ENCODE data around the gene MED9. TPM values are rescaled to one million over a fixed set of nuclear protein-coding genes. Genes with fewer than 3 reads are reported as not detected.
"Not testable (repeated sequence)": the region's sequence is repeated elsewhere in the genome, so short reads cannot be mapped to it uniquely, and the experiment has no call there.

MED9 gene
- total RNA-seq, 2 donors from 2014 or later = 11.3 to 18.2 TPM

- Mint-ChIP-seq H3K27me3 (no peaks in the 10 kb centered on the region), H3K27ac (peak overlapping the region in 1 of 2 donors; percentile 29), H3K36me3 (peaks cover 6% of the 10 kb centered on the region), H3K4me3 (no peak overlapping the region), H3K9me3 (no peaks in the 10 kb centered on the region), H3K4me1 (ENCODE audit: low read depth in 2 of 2) (peaks cover 18 to 37% of the 10 kb centered on the region in 2 donors)
- DNase-seq (ENCODE audit: low spot score) (no peak), ATAC-seq (no peak)
Observed at GRCh38 chr17:17485420-17485819, 8.6 kb downstream of the MED9 start.

GRCh38 chr17:17486416-17486815 lies 9.6 kb downstream of the MED9 start:
- not testable (repeated sequence) for H3K9me3 Mint-ChIP-seq, H3K27ac Mint-ChIP-seq, ATAC-seq, H3K4me3 Mint-ChIP-seq, H3K36me3 Mint-ChIP-seq, H3K27me3 Mint-ChIP-seq
- peak; percentile 58 for DNase-seq (ENCODE audit: low spot score)
- peaks cover 11 to 32% of the 10 kb centered on the region in 2 donors for H3K4me1 Mint-ChIP-seq (ENCODE audit: low read depth in 2 of 2)

- Mint-ChIP-seq H3K36me3 (peaks cover 6% of the 10 kb centered on the region), H3K27ac (peak overlapping the region in 1 of 2 donors; percentile 92), H3K4me1 (ENCODE audit: low read depth in 2 of 2) (peaks cover 8 to 25% of the 10 kb centered on the region in 2 donors), H3K27me3 (no peaks in the 10 kb centered on the region), H3K9me3 (no peaks in the 10 kb centered on the region), H3K4me3 (no peak overlapping the region)
- DNase-seq (ENCODE audit: low spot score) (no peak), ATAC-seq (no peak)
Observed at GRCh38 chr17:17487998-17488397, 11.2 kb downstream of the MED9 start.

GRCh38 chr17:17491031-17491471 lies 14.3 kb downstream of the MED9 start:
- ATAC-seq = no peak
- Mint-ChIP-seq H3K4me1 (ENCODE audit: low read depth in 2 of 2) (peaks cover 8 to 24% of the 10 kb centered on the region in 2 donors), H3K4me3 (no peak overlapping the region)

GRCh38 chr17:17491546-17491988 lies 14.8 kb downstream of the MED9 start:
- H3K27me3 Mint-ChIP-seq = peaks cover 3 to 7% of the 10 kb centered on the region in 2 donors
- no peak overlapping the region for H3K4me3 Mint-ChIP-seq
- peaks cover 6% of the 10 kb centered on the region for H3K36me3 Mint-ChIP-seq
- H3K4me1 Mint-ChIP-seq (ENCODE audit: low read depth in 2 of 2) = peaks cover 8 to 24% of the 10 kb centered on the region in 2 donors
- peak; percentile 25 for DNase-seq (ENCODE audit: low spot score)
- no peak overlapping the region for H3K27ac Mint-ChIP-seq
- H3K9me3 Mint-ChIP-seq = no peaks in the 10 kb centered on the region
- ATAC-seq = no peak

More at GRCh38 chr17:17491031-17491471, 14.3 kb downstream of the MED9 start:
- Mint-ChIP-seq H3K27me3 (peaks cover 3 to 7% of the 10 kb centered on the region in 2 donors), H3K9me3 (no peaks in the 10 kb centered on the region), H3K36me3 (peaks cover 6% of the 10 kb centered on the region), H3K27ac (no peak overlapping the region)
- DNase-seq (ENCODE audit: low spot score) = peak; percentile 56

- peaks cover 3 to 7% of the 10 kb centered on the region in 2 donors for H3K27me3 Mint-ChIP-seq
- no peak overlapping the region for H3K4me3 Mint-ChIP-seq
- no peaks in the 10 kb centered on the region for H3K9me3 Mint-ChIP-seq
- peaks cover 6% of the 10 kb centered on the region for H3K36me3 Mint-ChIP-seq
- peaks cover 8 to 21% of the 10 kb centered on the region in 2 donors for H3K4me1 Mint-ChIP-seq (ENCODE audit: low read depth in 2 of 2)
- ATAC-seq = no peak
- peak; percentile 53 for DNase-seq (ENCODE audit: low spot score)
- no peak overlapping the region for H3K27ac Mint-ChIP-seq
Observed at GRCh38 chr17:17492085-17492484, 15.3 kb downstream of the MED9 start.

GRCh38 chr17:17492571-17492970 lies 15.8 kb downstream of the MED9 start:
- H3K4me1 Mint-ChIP-seq (ENCODE audit: low read depth in 2 of 2) = peaks cover 12 to 18% of the 10 kb centered on the region in 2 donors
- H3K4me3 Mint-ChIP-seq = no peak overlapping the region
- no peak for DNase-seq (ENCODE audit: low spot score)
- no peak overlapping the region for H3K27ac Mint-ChIP-seq
- peaks cover 3 to 7% of the 10 kb centered on the region in 2 donors for H3K27me3 Mint-ChIP-seq
- peaks cover 6% of the 10 kb centered on the region for H3K36me3 Mint-ChIP-seq
- H3K9me3 Mint-ChIP-seq = no peaks in the 10 kb centered on the region
- no peak for ATAC-seq

GRCh38 chr17:17493249-17493985 lies 16.6 kb downstream of the MED9 start:
- Mint-ChIP-seq H3K27ac (no peak overlapping the region), H3K36me3 (no peaks in the 10 kb centered on the region), H3K9me3 (no peaks in the 10 kb centered on the region), H3K27me3 (peaks cover 3 to 7% of the 10 kb centered on the region in 2 donors), H3K4me1 (ENCODE audit: low read depth in 2 of 2) (peaks cover 12% of the 10 kb centered on the region in 2 donors), H3K4me3 (no peak overlapping the region)
- DNase-seq (ENCODE audit: low spot score) (no peak), ATAC-seq (no peak)

GRCh38 chr17:17493986-17494466 lies 17.2 kb downstream of the MED9 start:
- ATAC-seq (no peak), DNase-seq (ENCODE audit: low spot score) (no peak)
- Mint-ChIP-seq H3K27ac (no peak overlapping the region), H3K4me3 (no peak overlapping the region), H3K4me1 (ENCODE audit: low read depth in 2 of 2) (peaks cover 10 to 12% of the 10 kb centered on the region in 2 donors), H3K9me3 (no peaks in the 10 kb centered on the region), H3K36me3 (no peaks in the 10 kb centered on the region), H3K27me3 (peaks cover 3 to 7% of the 10 kb centered on the region in 2 donors)

GRCh38 chr17:17494499-17494869 lies 17.7 kb downstream of the MED9 start:
- Mint-ChIP-seq H3K36me3 (no peaks in the 10 kb centered on the region), H3K4me1 (ENCODE audit: low read depth in 2 of 2) (peaks cover 10 to 12% of the 10 kb centered on the region in 2 donors), H3K9me3 (no peaks in the 10 kb centered on the region), H3K27ac (no peak overlapping the region), H3K27me3 (peaks cover 3 to 7% of the 10 kb centered on the region in 2 donors), H3K4me3 (no peak overlapping the region)
- DNase-seq (ENCODE audit: low spot score) = peak; percentile 44
- ATAC-seq = no peak

- H3K4me1 Mint-ChIP-seq (ENCODE audit: low read depth in 2 of 2) = peaks cover 10 to 12% of the 10 kb centered on the region in 2 donors
- no peak overlapping the region for H3K27ac Mint-ChIP-seq
- H3K4me3 Mint-ChIP-seq = peak overlapping the region; percentile 88
- H3K9me3 Mint-ChIP-seq = no peaks in the 10 kb centered on the region
- H3K27me3 Mint-ChIP-seq = peaks cover 3 to 7% of the 10 kb centered on the region in 2 donors
- DNase-seq (ENCODE audit: low spot score) (peak; percentile 38), ATAC-seq (no peak)
- no peaks in the 10 kb centered on the region for H3K36me3 Mint-ChIP-seq
Observed at GRCh38 chr17:17494870-17495535, 18.2 kb downstream of the MED9 start.

- H3K4me1 Mint-ChIP-seq (ENCODE audit: low read depth in 2 of 2) = peaks cover 10 to 12% of the 10 kb centered on the region in 2 donors
- H3K4me3 Mint-ChIP-seq = peak overlapping the region; percentile 88
- no peak overlapping the region for H3K27ac Mint-ChIP-seq
- peaks cover 3 to 7% of the 10 kb centered on the region in 2 donors for H3K27me3 Mint-ChIP-seq
- ATAC-seq = peak; percentile 7 to 15
- H3K9me3 Mint-ChIP-seq = no peaks in the 10 kb centered on the region
- no peaks in the 10 kb centered on the region for H3K36me3 Mint-ChIP-seq
- peak; percentile 65 for DNase-seq (ENCODE audit: low spot score)
Observed at GRCh38 chr17:17495536-17496188, 18.9 kb downstream of the MED9 start.

GRCh38 chr17:17496189-17497064 lies 19.6 kb downstream of the MED9 start, which contains the start of gene RASD1:
Gene RASD1 (minus strand): TSS chr17:17496395. CDS start chr17:17496181, 214 bp downstream.
- peak within 1 kb of the TSS; percentile 88 for H3K4me3 Mint-ChIP-seq
- no peaks in the 10 kb centered on the region for H3K36me3 Mint-ChIP-seq
- DNase-seq (ENCODE audit: low spot score) (peak; percentile 85), ATAC-seq (peak; percentile 89 to 92)
- H3K27me3 Mint-ChIP-seq = peaks cover 3 to 7% of the 10 kb centered on the region in 2 donors
- H3K27ac Mint-ChIP-seq = no peak within 1 kb of the TSS
- H3K4me1 Mint-ChIP-seq (ENCODE audit: low read depth in 2 of 2) = peaks cover 10 to 12% of the 10 kb centered on the region in 2 donors
- no peaks in the 10 kb centered on the region for H3K9me3 Mint-ChIP-seq
